ENCODE measurements around the gene SLC39A5.

SLC39A5 gene

GRCh38 chr12:56241424-56242303 is 11.8 kb downstream of the SLC39A5 start:
- no CpG with 5 or more reads among the region's 9 CpGs for WGBS, 2 donors (ENCODE audit: extremely low coverage in 2 of 2, insufficient read length in 2 of 2, insufficient replicate concordance in 1 of 2)
- H3K14ac ChIP-seq (ENCODE audit: low read length): peak overlapping the region; percentile 56
- no peak for DNase-seq (ENCODE audit: low spot score)
- no peak overlapping the region for H3K4me2 ChIP-seq (ENCODE audit: insufficient read depth, low read length, poor library complexity, severe bottlenecking)
- H3K36me3 ChIP-seq (replicated peaks in 1 of 2; ENCODE audit: control insufficient read depth in 2 of 2, insufficient read depth in 2 of 2, low read length in 2 of 2): peaks cover 63 to 95% of the 10 kb centered on the region in 2 donors
- no peak overlapping the region for H4K91ac ChIP-seq (ENCODE audit: low read depth, low read length, poor library complexity)
- H3K9me3 ChIP-seq (replicated peaks in 1 of 2; ENCODE audit: control insufficient read depth in 2 of 2, insufficient read depth in 1 of 2, low read depth in 1 of 2, low read length in 2 of 2): peaks cover 5 to 7% of the 10 kb centered on the region in 2 donors
- no peak overlapping the region for H2BK5ac ChIP-seq (ENCODE audit: low read length)
- H2BK12ac ChIP-seq (ENCODE audit: low read length): no peak overlapping the region
- H2BK15ac ChIP-seq (ENCODE audit: low read length): no peak overlapping the region
- H2AK5ac ChIP-seq (ENCODE audit: low read depth, low read length): no peak overlapping the region
- no peaks in the 10 kb centered on the region for H3K27me3 ChIP-seq (ENCODE audit: control insufficient read depth in 3 of 3, insufficient read depth in 3 of 3, low read depth in 1 of 3, low read length in 3 of 3)
- no peak overlapping the region for H2BK120ac ChIP-seq (ENCODE audit: low read depth, low read length)
- peaks cover 0 to 2% of the 10 kb centered on the region in 2 donors for H3K4me1 ChIP-seq (ENCODE audit: control insufficient read depth in 2 of 2, insufficient read depth in 1 of 2, low read depth in 1 of 2, low read length in 2 of 2)
- H3K27ac ChIP-seq (replicated peaks; ENCODE audit: low read length): no peak overlapping the region
- H3K4me3 ChIP-seq (ENCODE audit: low read length in 2 of 2): no peak overlapping the region
- no peak overlapping the region for H4K8ac ChIP-seq (ENCODE audit: low read depth, low read length)
- H3K23ac ChIP-seq (ENCODE audit: low read depth, low read length, poor library complexity): peak overlapping the region; percentile 85
- peak overlapping the region; percentile 70 for H3K9ac ChIP-seq (ENCODE audit: low read depth, low read length, poor library complexity)
- H3K18ac ChIP-seq (ENCODE audit: low read length): peak overlapping the region; percentile 38
- H3K79me1 ChIP-seq (ENCODE audit: low read depth, low read length): peaks cover 4% of the 10 kb centered on the region
- H3K4ac ChIP-seq (ENCODE audit: low read length): no peak overlapping the region
- H2AFZ ChIP-seq (ENCODE audit: low read length): no peak overlapping the region

GRCh38 chr12:56242986-56243385 is 13.1 kb downstream of the SLC39A5 start:
- Histone ChIP-seq H4K91ac (ENCODE audit: low read depth, low read length, poor library complexity) (no peak overlapping the region), H3K4ac (ENCODE audit: low read length) (no peak overlapping the region), H3K9ac (ENCODE audit: low read depth, low read length, poor library complexity) (no peak overlapping the region), H3K4me3 (ENCODE audit: low read length in 2 of 2) (no peak overlapping the region), H2BK120ac (ENCODE audit: low read depth, low read length) (no peak overlapping the region), H3K79me1 (ENCODE audit: low read depth, low read length) (peaks cover 4% of the 10 kb centered on the region), H3K27ac (replicated peaks; ENCODE audit: low read length) (no peak overlapping the region), H2BK15ac (ENCODE audit: low read length) (no peak overlapping the region), H3K9me3 (replicated peaks in 1 of 2; ENCODE audit: control insufficient read depth in 2 of 2, insufficient read depth in 1 of 2, low read depth in 1 of 2, low read length in 2 of 2) (peaks cover 5 to 7% of the 10 kb centered on the region in 2 donors), H3K18ac (ENCODE audit: low read length) (no peak overlapping the region), H3K23ac (ENCODE audit: low read depth, low read length, poor library complexity) (no peak overlapping the region), H2AK5ac (ENCODE audit: low read depth, low read length) (no peak overlapping the region), H3K4me1 (ENCODE audit: control insufficient read depth in 2 of 2, insufficient read depth in 1 of 2, low read depth in 1 of 2, low read length in 2 of 2) (peaks cover 0 to 2% of the 10 kb centered on the region in 2 donors), H2BK12ac (ENCODE audit: low read length) (no peak overlapping the region), H2AFZ (ENCODE audit: low read length) (no peak overlapping the region), H3K14ac (ENCODE audit: low read length) (no peak overlapping the region), H2BK5ac (ENCODE audit: low read length) (no peak overlapping the region), H3K4me2 (ENCODE audit: insufficient read depth, low read length, poor library complexity, severe bottlenecking) (no peak overlapping the region), H4K8ac (ENCODE audit: low read depth, low read length) (no peak overlapping the region), H3K36me3 (replicated peaks in 1 of 2; ENCODE audit: control insufficient read depth in 2 of 2, insufficient read depth in 2 of 2, low read length in 2 of 2) (peaks cover 70 to 94% of the 10 kb centered on the region in 2 donors), H3K27me3 (ENCODE audit: control insufficient read depth in 3 of 3, insufficient read depth in 3 of 3, low read depth in 1 of 3, low read length in 3 of 3) (no peaks in the 10 kb centered on the region)
- no peak for DNase-seq (ENCODE audit: low spot score)
- no CpG with 5 or more reads among the region's 13 CpGs for WGBS, 2 donors (ENCODE audit: extremely low coverage in 2 of 2, insufficient read length in 2 of 2, insufficient replicate concordance in 1 of 2)

- Histone ChIP-seq H3K4ac (ENCODE audit: low read length) (no peak overlapping the region), H2AK5ac (ENCODE audit: low read depth, low read length) (no peak overlapping the region), H3K27me3 (ENCODE audit: control insufficient read depth in 3 of 3, insufficient read depth in 3 of 3, low read depth in 1 of 3, low read length in 3 of 3) (no peaks in the 10 kb centered on the region), H4K8ac (ENCODE audit: low read depth, low read length) (no peak overlapping the region), H2BK120ac (ENCODE audit: low read depth, low read length) (no peak overlapping the region), H3K27ac (replicated peaks; ENCODE audit: low read length) (no peak overlapping the region), H4K91ac (ENCODE audit: low read depth, low read length, poor library complexity) (no peak overlapping the region), H3K79me1 (ENCODE audit: low read depth, low read length) (peaks cover 4% of the 10 kb centered on the region), H3K36me3 (replicated peaks in 1 of 2; ENCODE audit: control insufficient read depth in 2 of 2, insufficient read depth in 2 of 2, low read length in 2 of 2) (peaks cover 74 to 97% of the 10 kb centered on the region in 2 donors), H3K4me2 (ENCODE audit: insufficient read depth, low read length, poor library complexity, severe bottlenecking) (no peak overlapping the region), H3K23ac (ENCODE audit: low read depth, low read length, poor library complexity) (no peak overlapping the region), H2BK5ac (ENCODE audit: low read length) (no peak overlapping the region), H2BK12ac (ENCODE audit: low read length) (no peak overlapping the region), H2AFZ (ENCODE audit: low read length) (no peak overlapping the region), H3K18ac (ENCODE audit: low read length) (no peak overlapping the region), H3K9ac (ENCODE audit: low read depth, low read length, poor library complexity) (no peak overlapping the region), H3K4me3 (ENCODE audit: low read length in 2 of 2) (no peak overlapping the region), H3K14ac (ENCODE audit: low read length) (no peak overlapping the region), H2BK15ac (ENCODE audit: low read length) (no peak overlapping the region), H3K9me3 (replicated peaks in 1 of 2; ENCODE audit: control insufficient read depth in 2 of 2, insufficient read depth in 1 of 2, low read depth in 1 of 2, low read length in 2 of 2) (peaks cover 5 to 7% of the 10 kb centered on the region in 2 donors), H3K4me1 (ENCODE audit: control insufficient read depth in 2 of 2, insufficient read depth in 1 of 2, low read depth in 1 of 2, low read length in 2 of 2) (no peaks in the 10 kb centered on the region)
- DNase-seq (ENCODE audit: low spot score): no peak
- no CpG with 5 or more reads among the region's 3 CpGs for WGBS, 2 donors (ENCODE audit: extremely low coverage in 2 of 2, insufficient read length in 2 of 2, insufficient replicate concordance in 1 of 2)
These were observed 13.9 kb downstream of the SLC39A5 start for GRCh38 chr12:56243731-56244181.

DNA sequence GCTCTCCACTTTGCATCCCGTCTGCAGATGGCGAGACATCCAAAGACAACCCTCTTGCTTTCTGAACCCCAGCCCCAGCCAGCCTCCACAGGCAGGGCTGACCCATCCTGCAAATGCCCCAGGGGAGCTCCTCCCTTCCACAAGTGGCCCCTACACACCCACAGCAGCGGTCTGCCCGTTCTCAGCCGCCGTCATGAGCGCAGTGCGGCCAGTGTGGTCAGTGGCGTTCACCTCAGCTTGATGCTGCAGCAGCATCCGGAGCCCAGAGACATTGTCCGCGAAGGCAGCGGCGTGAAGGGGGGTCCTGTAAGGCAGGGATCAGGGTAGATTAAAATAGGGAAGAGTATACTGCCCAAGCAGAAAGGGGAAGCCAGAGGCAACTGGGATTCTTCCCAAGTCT is 14.6 kb downstream of the SLC39A5 start:
- no peak overlapping the region for H2BK15ac ChIP-seq (ENCODE audit: low read length)
- H3K18ac ChIP-seq (ENCODE audit: low read length): no peak overlapping the region
- H3K27ac ChIP-seq (replicated peaks; ENCODE audit: low read length): no peak overlapping the region
- peaks cover 5 to 7% of the 10 kb centered on the region in 2 donors for H3K9me3 ChIP-seq (replicated peaks in 1 of 2; ENCODE audit: control insufficient read depth in 2 of 2, insufficient read depth in 1 of 2, low read depth in 1 of 2, low read length in 2 of 2)
- H2AFZ ChIP-seq (ENCODE audit: low read length): no peak overlapping the region
- no peak overlapping the region for H2BK120ac ChIP-seq (ENCODE audit: low read depth, low read length)
- no peaks in the 10 kb centered on the region for H3K4me1 ChIP-seq (ENCODE audit: control insufficient read depth in 2 of 2, insufficient read depth in 1 of 2, low read depth in 1 of 2, low read length in 2 of 2)
- H4K8ac ChIP-seq (ENCODE audit: low read depth, low read length): no peak overlapping the region
- peak overlapping the region in 1 of 2 donors; percentile 38 for H3K4me3 ChIP-seq (ENCODE audit: low read length in 2 of 2)
- H3K4ac ChIP-seq (ENCODE audit: low read length): no peak overlapping the region
- no peak overlapping the region for H2AK5ac ChIP-seq (ENCODE audit: low read depth, low read length)
- H3K9ac ChIP-seq (ENCODE audit: low read depth, low read length, poor library complexity): no peak overlapping the region
- H4K91ac ChIP-seq (ENCODE audit: low read depth, low read length, poor library complexity): no peak overlapping the region
- no peak for DNase-seq (ENCODE audit: low spot score)
- H3K23ac ChIP-seq (ENCODE audit: low read depth, low read length, poor library complexity): no peak overlapping the region
- H2BK12ac ChIP-seq (ENCODE audit: low read length): no peak overlapping the region
- H3K27me3 ChIP-seq (ENCODE audit: control insufficient read depth in 3 of 3, insufficient read depth in 3 of 3, low read depth in 1 of 3, low read length in 3 of 3): no peaks in the 10 kb centered on the region
- H3K4me2 ChIP-seq (ENCODE audit: insufficient read depth, low read length, poor library complexity, severe bottlenecking): no peak overlapping the region
- H2BK5ac ChIP-seq (ENCODE audit: low read length): no peak overlapping the region
- H3K36me3 ChIP-seq (replicated peaks in 1 of 2; ENCODE audit: control insufficient read depth in 2 of 2, insufficient read depth in 2 of 2, low read length in 2 of 2): peaks cover 76 to 97% of the 10 kb centered on the region in 2 donors
- WGBS, 2 donors (ENCODE audit: extremely low coverage in 2 of 2, insufficient read length in 2 of 2, insufficient replicate concordance in 1 of 2): no CpG with 5 or more reads among the region's 14 CpGs
- no peak overlapping the region for H3K14ac ChIP-seq (ENCODE audit: low read length)
- H3K79me1 ChIP-seq (ENCODE audit: low read depth, low read length): peaks cover 4% of the 10 kb centered on the region
